K562 (cell line): ENCODE measurements around the gene ACAD8.

Source experiments
- ASH1L ChIP-seq: fragments of 450-650 bp; IDR thresholded peaks from 2 replicates; pipeline ENCODE4 v1.6.1; 2018; ENCODE audit warnings: borderline replicate concordance, mild to moderate bottlenecking, low read depth; ENCODE audit not compliant: partially characterized antibody
- CBX8 ChIP-seq: fragments of 200-600 bp; sonication (generic); IDR thresholded peaks from 2 replicates; pipeline ENCODE4 v1.6.1; 2012; ENCODE audit warnings: borderline replicate concordance, mixed run types, low read depth, mild to moderate bottlenecking, moderate library complexity, mixed read lengths, low read length, control low read depth, inconsistent platforms; ENCODE audit not compliant: poor library complexity, severe bottlenecking; ENCODE audit errors: extremely low read depth
- CREBBP ChIP-seq: IDR thresholded peaks from one replicate; pipeline ENCODE4 v1.6.1; 2012; ENCODE audit warnings: low read depth, mild to moderate bottlenecking, control low read depth, inconsistent platforms, low read length
- CTCF ChIP-seq, 3 experiments: IDR thresholded peaks in 2 of 3; conservative IDR thresholded peaks in 1 of 3; 2 replicates each; pipeline ENCODE4 v1.5.1; 2011 to 2012; ENCODE audit warnings: low read length in 3 of 3, mild to moderate bottlenecking in 3 of 3, control low read depth in 2 of 3, improper control_type of control experiment in 1 of 3, inconsistent platforms in 1 of 3, low read depth in 1 of 3, mixed read lengths in 1 of 3, moderate library complexity in 1 of 3; ENCODE audit not compliant: insufficient read depth in 2 of 3
- HMGXB4 ChIP-seq: sonication (generic); formaldehyde crosslinking; IDR thresholded peaks from 2 replicates; pipeline ENCODE4 v1.8.1; 2023; ENCODE audit warnings: mild to moderate bottlenecking, missing genetic modification reagents
- IRF2 ChIP-seq: sonication (generic); formaldehyde crosslinking; IDR thresholded peaks from 2 replicates; pipeline ENCODE4 v1.8.1; 2022; ENCODE audit warnings: mild to moderate bottlenecking, missing genetic modification reagents
- MTF1 ChIP-seq: fragments of 250-450 bp; sonication (Bioruptor Pico); IDR thresholded peaks from 2 replicates; pipeline ENCODE4 v1.9.0; 2021; ENCODE audit warnings: moderate library complexity, mild to moderate bottlenecking, inconsistent platforms, borderline replicate concordance
- POLR2AphosphoS2 ChIP-seq: IDR thresholded peaks from 2 replicates; pipeline ENCODE4 v1.6.1; 2012; ENCODE audit warnings: low read length, improper control_type of control experiment
- TGIF2 ChIP-seq: sonication (generic); formaldehyde crosslinking; IDR thresholded peaks from 2 replicates; pipeline ENCODE4 v1.8.1; 2022; ENCODE audit warnings: mild to moderate bottlenecking, missing genetic modification reagents, moderate library complexity
- U2AF1 ChIP-seq: fragments of 200-400 bp; formaldehyde crosslinking; optimal IDR thresholded peaks from 2 replicates; pipeline ENCODE3; 2017; ENCODE audit warnings: mild to moderate bottlenecking, low read depth, low read length, moderate library complexity
- ZBTB17 ChIP-seq: fragments of 450-650 bp; formaldehyde crosslinking; IDR thresholded peaks from 2 replicates; pipeline ENCODE4 v1.4.0; 2020; ENCODE audit warnings: mild to moderate bottlenecking
- ZNF766 ChIP-seq: fragments of 200-800 bp; sonication (Bioruptor generic); conservative IDR thresholded peaks from 2 replicates; pipeline ENCODE4 v1.6.1; 2016; ENCODE audit warnings: missing genetic modification characterization, missing compliant biosample characterization
- TF ChIP-seq, protein P1 (sequence below): sonication (generic); formaldehyde crosslinking; IDR thresholded peaks from 2 replicates; pipeline ENCODE4 v1.9.0; 2022; ENCODE audit warnings: mild to moderate bottlenecking, missing genetic modification reagents
- TF ChIP-seq, protein P2 (sequence below): fragments of 450-650 bp; IDR thresholded peaks from one replicate; pipeline ENCODE4 v1.6.1; 2018; ENCODE audit warnings: mild to moderate bottlenecking, moderate library complexity; ENCODE audit not compliant: partially characterized antibody

GRCh38 chr11:134242376-134242775 lies 11.0 kb upstream of the ACAD8 start:
- TF ChIP-seq CREBBP: no peak
- no peak for TF ChIP-seq IRF2 (CRISPR knock-in tag)
- TF ChIP-seq MTF1 (CRISPR knock-in tag): no peak
- TF ChIP-seq U2AF1: no peak
- TF ChIP-seq TGIF2 (CRISPR knock-in tag): no peak
- TF ChIP-seq, protein P1, sequence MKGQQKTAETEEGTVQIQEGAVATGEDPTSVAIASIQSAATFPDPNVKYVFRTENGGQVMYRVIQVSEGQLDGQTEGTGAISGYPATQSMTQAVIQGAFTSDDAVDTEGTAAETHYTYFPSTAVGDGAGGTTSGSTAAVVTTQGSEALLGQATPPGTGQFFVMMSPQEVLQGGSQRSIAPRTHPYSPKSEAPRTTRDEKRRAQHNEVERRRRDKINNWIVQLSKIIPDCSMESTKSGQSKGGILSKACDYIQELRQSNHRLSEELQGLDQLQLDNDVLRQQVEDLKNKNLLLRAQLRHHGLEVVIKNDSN: no peak
- TF ChIP-seq, protein P2, sequence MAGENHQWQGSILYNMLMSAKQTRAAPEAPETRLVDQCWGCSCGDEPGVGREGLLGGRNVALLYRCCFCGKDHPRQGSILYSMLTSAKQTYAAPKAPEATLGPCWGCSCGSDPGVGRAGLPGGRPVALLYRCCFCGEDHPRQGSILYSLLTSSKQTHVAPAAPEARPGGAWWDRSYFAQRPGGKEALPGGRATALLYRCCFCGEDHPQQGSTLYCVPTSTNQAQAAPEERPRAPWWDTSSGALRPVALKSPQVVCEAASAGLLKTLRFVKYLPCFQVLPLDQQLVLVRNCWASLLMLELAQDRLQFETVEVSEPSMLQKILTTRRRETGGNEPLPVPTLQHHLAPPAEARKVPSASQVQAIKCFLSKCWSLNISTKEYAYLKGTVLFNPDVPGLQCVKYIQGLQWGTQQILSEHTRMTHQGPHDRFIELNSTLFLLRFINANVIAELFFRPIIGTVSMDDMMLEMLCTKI: no peak
- no peak for TF ChIP-seq POLR2AphosphoS2
- TF ChIP-seq ZNF766: no peak
- TF ChIP-seq ASH1L: no peak
- no peak for TF ChIP-seq CTCF (IDR thresholded peaks at IDR 0.05 in 2 of 3, conservative IDR thresholded peaks at IDR 0.05 in 1 of 3; ENCODE audit: insufficient read depth in 2 of 3, low read depth in 1 of 3, low read length in 3 of 3)
- TF ChIP-seq HMGXB4: no peak
- TF ChIP-seq CBX8: no peak
- no peak for TF ChIP-seq ZBTB17 (CRISPR knock-in tag)
